HTR-8/SVneo (cell line): ENCODE measurements around the gene MTOR.
A peak's percentile ranks its signal among the peaks of the same experiment; 100 is the strongest.

Experiments
- DNase-seq: peaks from one replicate; pipeline ENCODE4 v3.0.0; 2011; ENCODE audit warnings: low spot score, mixed read lengths; ENCODE audit not compliant: insufficient read length
- FAIRE-seq: peaks from 2 replicates; lab custom pipeline; 2011; peaks lifted over from hg19 to GRCh38; lab: Jason Lieb, UNC

MTOR gene

GRCh38 chr1:11156963-11157362, 105.4 kb downstream of the MTOR start:
- no peak for FAIRE-seq
- DNase-seq = no peak

- no peak for FAIRE-seq
- no peak for DNase-seq
These were observed 105.9 kb downstream of the MTOR start for GRCh38 chr1:11156441-11156840.

GRCh38 chr1:11153184-11153583, 109.2 kb downstream of the MTOR start:
- DNase-seq = no peak
- no peak for FAIRE-seq

- no peak for FAIRE-seq
- no peak for DNase-seq
These were observed 109.6 kb downstream of the MTOR start for GRCh38 chr1:11152755-11153154.

GRCh38 chr1:11151826-11152612, 110.3 kb downstream of the MTOR start:
- FAIRE-seq = no peak
- no peak for DNase-seq

GRCh38 chr1:11151114-11151513, 111.2 kb downstream of the MTOR start:
- FAIRE-seq (no peak), DNase-seq (no peak)

GRCh38 chr1:11150326-11150725, 112.0 kb downstream of the MTOR start:
- FAIRE-seq (no peak), DNase-seq (no peak)

GRCh38 chr1:11147197-11147770, 115.1 kb downstream of the MTOR start:
- FAIRE-seq = no peak
- DNase-seq = no peak

GRCh38 chr1:11145741-11146140, 116.6 kb downstream of the MTOR start:
- FAIRE-seq (no peak), DNase-seq (no peak)

- FAIRE-seq = no peak
- no peak for DNase-seq
These were observed 117.6 kb downstream of the MTOR start for GRCh38 chr1:11144570-11145256.

- FAIRE-seq = no peak
These were observed 118.4 kb downstream of the MTOR start for GRCh38 chr1:11143907-11144306.

GRCh38 chr1:11143401-11143800, 119.0 kb downstream of the MTOR start:
- FAIRE-seq (no peak), DNase-seq (no peak)

More at GRCh38 chr1:11143907-11144306, 118.4 kb downstream of the MTOR start:
- DNase-seq = no peak

GRCh38 chr1:11142618-11143391, 119.5 kb downstream of the MTOR start:
- DNase-seq (no peak), FAIRE-seq (no peak)

- FAIRE-seq = no peak
- DNase-seq = no peak
These were observed 123.4 kb downstream of the MTOR start for GRCh38 chr1:11138952-11139351.

GRCh38 chr1:11138029-11138428, 124.3 kb downstream of the MTOR start:
- FAIRE-seq (no peak), DNase-seq (no peak)

- DNase-seq (no peak), FAIRE-seq (no peak)
These were observed 127.5 kb downstream of the MTOR start for GRCh38 chr1:11134898-11135266.

GRCh38 chr1:11134251-11134897, 128.0 kb downstream of the MTOR start:
- DNase-seq = peak; percentile 67

GRCh38 chr1:11132563-11133293, 129.6 kb downstream of the MTOR start:
- FAIRE-seq = no peak
- DNase-seq = no peak

More at GRCh38 chr1:11134251-11134897, 128.0 kb downstream of the MTOR start:
- FAIRE-seq = no peak

- no peak for DNase-seq
- FAIRE-seq = no peak
These were observed 130.5 kb downstream of the MTOR start for GRCh38 chr1:11131816-11132215.
